Astrocyte of the cerebellum (primary cell): Measurements from ENCODE around the gene CST9.

Source experiments
- DNase-seq: peaks from one replicate; pipeline ENCODE4 v3.0.0-alpha.2; 2011; ENCODE audit warnings: low read depth
- H3K4me3 ChIP-seq: 2 replicates; pipeline ENCODE4 v1.5.1; 2011; ENCODE audit warnings: mild to moderate bottlenecking, low read depth, low read length, moderate library complexity
- CTCF ChIP-seq: IDR thresholded peaks from 2 replicates; pipeline ENCODE4 v1.5.1; 2012; ENCODE audit warnings: low read length, low read depth, moderate library complexity, mild to moderate bottlenecking; ENCODE audit errors: missing control alignments
- in situ Hi-C: cut with HindIII; loops from 2 replicates; pipeline ENCODE4 v1.10.0; 2017; ENCODE audit warnings: low sequenced_read_pairs

The CST9 gene

GRCh38 chr20:23595941-23596340, 9.8 kb downstream of the CST9 start:
- H3K4me3 ChIP-seq: no peak overlapping the region
- DNase-seq: no peak
- in situ Hi-C loops: no loop called here
- no peak for TF ChIP-seq CTCF

DNA sequence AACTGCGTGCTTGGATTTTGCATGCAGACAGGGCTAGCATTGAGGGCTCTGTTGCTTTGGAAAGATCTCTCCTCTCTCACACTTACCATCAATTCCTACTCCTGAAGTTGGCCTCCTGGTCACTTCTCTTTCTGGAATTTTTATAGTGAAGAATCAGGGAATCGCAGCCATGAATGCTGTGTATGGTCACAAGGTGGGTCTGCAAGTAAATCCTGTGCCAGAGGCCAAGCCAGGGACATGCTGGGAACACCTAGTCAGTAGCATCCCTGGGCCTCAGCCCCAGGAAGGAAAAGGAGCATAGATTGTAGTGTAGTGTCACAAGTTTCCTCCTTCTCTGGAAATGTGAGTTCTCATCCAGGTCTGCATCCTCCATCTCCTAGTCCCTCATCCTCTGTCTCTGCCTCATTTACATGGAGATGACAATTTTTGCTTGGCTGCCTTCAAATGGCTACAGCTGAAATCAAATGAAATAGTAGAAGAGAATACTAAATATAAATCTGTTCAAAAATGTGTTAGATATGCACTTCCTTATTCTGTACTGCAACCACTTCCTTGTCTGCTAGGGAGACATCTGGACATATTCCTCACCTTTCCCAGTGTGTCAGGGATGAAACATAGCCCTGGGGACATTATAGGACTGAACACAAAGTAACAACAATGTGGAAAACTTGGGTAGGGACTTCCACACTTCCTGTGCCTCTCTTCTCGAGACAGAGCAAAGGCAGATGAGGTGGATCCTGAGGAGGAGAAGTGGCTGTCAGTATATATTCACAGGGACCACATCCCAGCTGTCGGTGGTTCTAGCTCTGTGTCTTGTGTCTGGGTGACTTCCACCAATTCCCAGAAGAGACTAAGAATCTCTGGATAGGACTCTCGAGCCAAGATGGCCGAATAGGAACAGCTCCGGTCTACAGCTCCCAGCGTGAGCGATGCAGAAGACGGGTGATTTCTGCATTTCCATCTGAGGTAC, 17.0 kb downstream of the CST9 start:
- TF ChIP-seq CTCF: no peak
- no peak for DNase-seq
- in situ Hi-C loops: no loop called here
- no peak overlapping the region for H3K4me3 ChIP-seq

- TF ChIP-seq CTCF: no peak
- in situ Hi-C loops: no loop called here
- H3K4me3 ChIP-seq: no peak overlapping the region
Observed at GRCh38 chr20:23587631-23588030, 18.1 kb downstream of the CST9 start.

GRCh38 chr20:23586735-23587525, 18.8 kb downstream of the CST9 start:
- in situ Hi-C loops: no loop called here
- H3K4me3 ChIP-seq: no peak overlapping the region
- no peak for TF ChIP-seq CTCF
- no peak for DNase-seq

More at GRCh38 chr20:23587631-23588030, 18.1 kb downstream of the CST9 start:
- no peak for DNase-seq

- DNase-seq: no peak
- H3K4me3 ChIP-seq: no peak overlapping the region
- in situ Hi-C loops: no loop called here
- TF ChIP-seq CTCF: no peak
Observed at GRCh38 chr20:23585808-23586734, 19.6 kb downstream of the CST9 start.

GRCh38 chr20:23585449-23585807, 20.3 kb downstream of the CST9 start:
- no peak for TF ChIP-seq CTCF
- DNase-seq: no peak
- H3K4me3 ChIP-seq: no peak overlapping the region
- in situ Hi-C loops: no loop called here
